GM21381 (cell line): ENCODE data around the gene GCK.

Experiments used
- ATAC-seq: cut with Tn5 transposase; IDR thresholded peaks from one replicate; pipeline ENCODE4 v1.9.1; 2021; ENCODE audit warnings: mild to moderate bottlenecking, moderate library complexity; ENCODE audit not compliant: unreplicated experiment

Gene GCK

DNA sequence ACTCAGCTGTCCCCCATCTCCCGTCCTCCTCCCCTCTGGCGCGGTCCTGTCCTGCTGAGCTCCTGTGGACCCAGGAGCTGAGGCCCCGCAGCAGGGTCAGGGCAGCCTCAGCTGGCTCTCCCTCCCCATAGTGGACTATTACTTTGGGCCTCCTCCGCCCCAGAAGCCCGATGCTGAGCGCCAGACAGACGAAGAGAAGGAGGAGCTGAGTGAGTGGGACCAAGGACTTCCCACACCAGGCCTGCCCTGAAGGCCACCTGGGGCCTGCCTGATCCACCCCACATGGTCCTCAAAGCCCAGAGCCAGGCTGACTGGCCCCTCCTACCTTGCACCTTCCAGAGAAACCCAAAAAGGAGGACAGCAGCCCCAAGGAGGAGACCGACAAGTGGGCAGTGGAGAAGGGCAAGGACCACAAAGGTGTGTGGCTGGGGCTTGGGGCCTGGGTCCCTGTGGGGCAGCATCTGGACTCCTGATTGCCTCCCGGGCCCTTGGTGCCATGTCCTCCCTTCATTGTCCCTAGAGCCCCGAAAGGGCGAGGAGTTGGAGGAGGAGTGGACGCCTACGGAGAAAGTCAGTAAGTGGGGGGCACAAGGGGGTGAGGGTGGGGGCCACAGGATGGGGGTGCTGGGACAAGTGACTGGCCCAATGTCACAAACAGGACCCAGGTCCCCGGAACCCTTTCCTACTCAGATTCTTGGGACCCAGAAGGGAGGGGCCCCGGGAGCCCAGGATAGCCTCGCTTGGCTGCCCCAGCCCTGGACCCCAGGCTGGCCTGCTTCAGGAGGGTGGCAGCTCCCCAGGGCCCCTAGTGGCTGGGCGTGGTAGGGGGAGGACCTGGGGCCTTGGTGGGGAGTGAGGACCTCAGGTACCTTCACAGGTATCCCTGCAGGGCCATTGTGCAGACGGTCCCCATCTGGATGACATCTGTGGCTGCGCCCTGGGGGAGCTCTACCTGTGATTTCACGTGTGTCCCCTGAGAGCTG lies 80.2 kb downstream of the GCK start:
- no peak for ATAC-seq

GRCh38 chr7:44107961-44108767 lies 81.1 kb downstream of the GCK start:
- no peak for ATAC-seq

- no peak for ATAC-seq
Measured at GRCh38 chr7:44107116-44107960, 81.9 kb downstream of the GCK start.

DNA sequence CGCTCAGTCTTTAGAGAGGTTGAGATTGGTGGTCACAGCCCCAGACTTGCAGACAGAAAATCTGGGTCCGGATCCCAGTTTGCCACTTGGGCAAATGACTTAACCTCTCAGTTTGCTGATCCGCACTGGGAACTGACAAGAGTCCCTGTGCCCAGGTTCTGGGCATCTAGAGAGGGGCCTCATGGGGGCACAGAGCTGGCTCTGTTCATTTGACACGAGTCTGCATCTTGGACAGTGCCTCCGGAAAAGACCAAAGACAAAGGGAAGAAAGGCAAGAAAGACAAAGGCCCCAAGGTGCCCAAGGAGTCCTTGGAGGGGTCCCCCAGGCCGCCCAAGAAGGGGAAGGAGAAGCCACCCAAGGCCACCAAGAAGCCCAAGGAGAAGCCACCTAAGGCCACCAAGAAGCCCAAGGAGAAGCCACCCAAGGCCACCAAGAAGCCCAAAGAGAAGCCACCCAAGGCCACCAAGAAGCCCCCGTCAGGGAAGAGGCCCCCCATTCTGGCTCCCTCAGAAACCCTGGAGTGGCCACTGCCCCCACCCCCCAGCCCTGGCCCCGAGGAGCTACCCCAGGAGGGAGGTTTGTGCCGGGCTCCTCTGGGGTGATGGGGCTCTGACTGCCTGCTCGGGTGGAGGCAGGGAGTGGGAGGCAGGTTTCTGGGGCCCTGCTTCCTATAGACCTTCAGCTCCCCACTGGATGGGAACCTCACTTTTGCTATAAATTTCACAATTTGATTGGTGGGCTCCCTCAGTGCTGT lies 82.8 kb downstream of the GCK start:
- ATAC-seq = no peak

GRCh38 chr7:44105832-44106231 lies 83.4 kb downstream of the GCK start:
- ATAC-seq = no peak

GRCh38 chr7:44104860-44105771 lies 84.1 kb downstream of the GCK start:
- no peak for ATAC-seq

- no peak for ATAC-seq
Measured at GRCh38 chr7:44103923-44104859, 85.0 kb downstream of the GCK start, which contains the start of gene AEBP1. TSS of gene AEBP1 (plus strand) at chr7:44104345. CDS start at chr7:44104666, 321 bp downstream.

GRCh38 chr7:44103566-44103922 lies 85.7 kb downstream of the GCK start:
- no peak for ATAC-seq

DNA sequence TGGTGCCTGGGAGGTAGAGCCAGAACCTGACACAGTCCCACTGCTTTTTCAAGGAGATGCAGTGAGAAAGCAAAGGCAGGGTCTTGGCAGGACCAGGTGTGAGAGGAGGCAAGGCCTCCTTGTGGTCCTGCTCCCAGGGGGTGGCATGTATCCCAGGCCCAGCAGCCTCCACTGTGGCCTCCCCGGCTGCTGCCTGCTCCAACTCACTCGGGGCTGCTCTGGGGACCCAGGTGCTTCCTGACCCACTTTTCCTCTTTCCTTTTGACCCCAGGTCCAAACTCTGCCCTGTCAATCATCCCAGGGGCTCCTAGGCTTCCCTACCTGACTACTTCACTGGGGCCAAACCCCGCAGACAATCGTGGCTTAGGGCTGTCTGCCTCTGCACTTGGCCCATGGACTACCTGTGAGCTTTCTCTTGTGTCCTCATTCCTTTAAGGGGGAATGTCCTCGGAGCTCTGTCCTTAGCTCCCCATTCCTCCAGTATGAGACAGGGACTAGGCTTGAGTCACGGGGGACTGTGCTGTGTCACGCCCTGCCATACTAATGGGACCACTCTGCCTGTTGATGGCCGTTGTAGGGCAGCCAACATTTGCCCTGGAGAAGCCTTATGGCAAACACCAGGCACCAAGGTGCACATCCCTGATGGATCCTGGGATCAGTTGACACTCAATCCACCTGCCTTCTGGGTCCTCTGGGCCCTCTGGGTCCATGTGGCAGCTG lies 86.2 kb downstream of the GCK start:
- ATAC-seq = no peak

- ATAC-seq = no peak
Measured at GRCh38 chr7:44101966-44102845, 87.0 kb downstream of the GCK start.

GRCh38 chr7:44101303-44101965 lies 87.8 kb downstream of the GCK start:
- ATAC-seq = no peak

DNA sequence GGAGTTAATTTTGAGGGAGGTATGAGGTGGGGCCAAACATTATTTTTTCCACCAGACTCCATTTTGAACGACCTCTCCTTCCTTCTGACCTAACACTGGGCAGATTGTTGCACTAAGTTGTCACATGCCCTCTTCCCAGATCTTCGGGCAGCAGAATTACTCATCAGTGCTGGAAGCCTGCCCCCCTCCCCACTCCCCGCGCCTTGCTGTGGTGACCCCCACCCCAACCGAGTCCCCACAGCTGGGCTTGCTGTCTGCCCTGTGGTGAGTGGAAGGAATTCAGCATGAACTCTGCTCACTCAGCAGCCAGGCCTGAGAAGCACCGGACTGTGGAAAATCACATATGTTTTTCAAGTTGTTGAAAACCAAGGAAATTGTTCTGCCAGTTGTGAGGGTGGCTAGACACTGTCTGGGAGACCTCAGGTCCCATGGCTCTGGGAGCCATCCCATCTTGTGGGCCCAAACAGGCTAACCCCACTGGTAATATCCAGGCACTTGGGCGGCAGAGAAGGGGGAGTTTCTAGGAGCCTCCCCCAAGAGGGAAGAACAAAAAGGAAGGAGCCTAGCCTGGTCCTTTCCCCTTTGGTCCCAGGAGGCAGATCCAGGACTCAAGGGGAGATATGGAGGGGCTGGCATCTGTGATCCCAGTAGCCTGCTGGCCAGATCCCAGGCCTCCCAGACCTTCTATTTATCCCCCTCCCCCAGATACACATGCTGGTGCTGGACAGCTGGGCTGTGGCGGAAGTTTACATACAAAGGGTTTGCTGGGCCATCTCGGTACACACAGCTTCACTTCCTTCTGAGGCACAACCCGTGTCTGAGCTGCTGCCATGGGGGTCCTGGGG lies 88.6 kb downstream of the GCK start:
- ATAC-seq = no peak

DNA sequence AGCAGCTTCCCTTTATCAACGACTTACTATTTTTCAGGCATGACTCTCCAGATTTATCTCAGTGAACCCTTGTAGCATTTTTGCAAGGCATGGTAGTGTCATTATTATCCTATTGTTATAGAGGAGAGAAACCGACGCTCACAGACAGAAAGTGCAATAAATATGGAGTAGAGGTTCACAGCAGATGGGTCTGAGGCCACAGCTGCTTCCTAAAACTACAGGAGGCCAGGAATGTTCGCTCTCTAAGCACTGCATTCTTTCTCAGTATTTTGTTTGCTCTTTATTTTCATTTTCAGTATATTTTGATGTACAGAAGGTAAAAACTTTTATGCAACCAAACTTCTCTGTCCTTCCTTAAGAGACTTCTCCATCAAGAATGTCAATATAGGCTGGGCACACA lies 89.6 kb downstream of the GCK start:
- ATAC-seq = no peak

DNA sequence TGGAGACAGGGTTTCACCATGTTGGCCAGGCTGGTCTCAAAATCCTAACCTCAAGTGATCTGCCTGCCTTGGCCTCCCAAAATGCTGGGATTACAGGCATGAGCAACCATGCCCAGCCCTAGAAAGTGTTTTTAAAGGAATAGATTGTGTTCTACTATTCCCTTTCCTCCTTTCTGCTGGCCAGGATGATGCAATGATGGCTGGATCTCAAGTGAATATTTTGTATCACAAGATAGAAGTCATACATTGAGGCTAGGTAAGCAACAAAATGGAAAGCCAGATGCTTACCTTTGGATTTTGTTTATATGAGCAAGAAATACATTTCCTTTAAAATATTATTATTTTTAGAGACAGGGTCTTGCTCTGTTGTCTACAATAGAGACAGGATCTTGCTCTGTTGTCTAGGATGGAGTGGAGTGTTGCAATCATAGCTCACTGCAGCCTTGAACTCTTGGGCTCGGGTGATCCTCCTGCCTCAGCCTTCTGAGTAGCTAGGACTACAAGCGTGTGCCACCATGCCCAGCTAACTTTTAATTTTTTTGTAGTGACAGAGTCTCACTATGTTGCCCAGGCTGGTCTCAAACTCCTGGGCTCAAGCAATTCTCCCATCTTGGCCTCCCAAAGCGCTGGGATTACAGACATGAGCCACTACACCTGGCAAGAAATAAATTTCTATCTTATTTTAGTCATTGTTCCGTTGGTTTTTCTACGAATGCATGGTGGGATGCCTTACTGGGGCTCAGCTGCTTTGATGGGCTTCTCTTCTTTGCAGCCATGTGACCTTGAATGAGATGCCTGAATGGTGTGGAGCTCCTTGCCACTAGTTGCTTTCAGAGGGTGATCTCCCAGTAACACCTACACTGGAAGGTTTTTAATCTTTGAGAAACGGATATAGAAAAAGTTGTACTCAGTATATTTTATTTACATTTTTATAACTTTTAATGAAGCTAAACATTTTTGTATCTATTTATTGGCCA lies 90.9 kb downstream of the GCK start:
- no peak for ATAC-seq
